GM12878 (cell line): ENCODE results near the gene SLC38A9. TPM values are rescaled to one million over a fixed set of nuclear protein-coding genes. Genes with fewer than 3 reads are reported as not detected.

Experiments
- ATAC-seq: fragments of 200-7000 bp; cut with Tn5 transposase; 3 replicates; pipeline ENCODE4 v1.9.1; 2020; ENCODE audit warnings: mild to moderate bottlenecking, moderate library complexity
- BruUV-seq: library from RNA; stranded (reverse); fragments of 400-500 nt; replicated peaks from 2 replicates; lab custom pipeline; 2021; lab: Mats Ljungman, UMichigan
- CTCF ChIA-PET: fragments of 300-600 bp; sonication (Branson Sonifier 250); formaldehyde crosslinking; extraction: SDS; loops from one replicate; lab custom pipeline; 2021; ENCODE audit warnings: inconsistent platforms; lab: Yijun Ruan, JAX
- POLR2A ChIA-PET: fragments of 350-600 bp; formaldehyde crosslinking; extraction: SDS; loops from one replicate; lab custom pipeline; 2021; ENCODE audit warnings: inconsistent platforms; lab: Charles Lee
- RAD21 ChIA-PET: fragments of 300-600 bp; sonication (Branson Sonifier 250); formaldehyde crosslinking; loops from one replicate; lab custom pipeline; 2023; ENCODE audit warnings: antibody characterized with exemption; ENCODE audit not compliant: unreplicated experiment; lab: Charles Lee
- SMC1A ChIA-PET: fragments of 300-600 bp; sonication (Branson Sonifier 250); formaldehyde crosslinking; loops from one replicate; lab custom pipeline; 2023; ENCODE audit not compliant: unreplicated experiment, uncharacterized antibody; lab: Charles Lee
- DNase-seq: peaks from one replicate; pipeline ENCODE4 v3.0.0-alpha.2; 2011; ENCODE audit warnings: low read depth, low spot score
- FAIRE-seq: peaks from 3 replicates; lab custom pipeline; 2011; peaks lifted over from hg19 to GRCh38; lab: Jason Lieb, UNC
- H2AFZ ChIP-seq: 2 replicates; pipeline ENCODE4 v1.6.0; 2011; ENCODE audit warnings: low read depth, low read length, control low read depth; ENCODE audit not compliant: control insufficient read depth
- H3K27ac ChIP-seq: 2 replicates; pipeline ENCODE4 v1.5.1; 2011; ENCODE audit warnings: control low read depth; ENCODE audit not compliant: control insufficient read depth, insufficient read depth
- H3K27me3 ChIP-seq, 2 experiments: replicated peaks in 1 of 2; 2 replicates each; pipeline versions ENCODE4 v1.6.0 to v1.6.1; 2011; ENCODE audit warnings: low read length in 1 of 2; ENCODE audit not compliant: control insufficient read depth in 2 of 2, insufficient read depth in 2 of 2
- H3K36me3 ChIP-seq, 2 experiments: 2 replicates each; pipeline ENCODE4 v1.5.1; 2011; ENCODE audit warnings: low read length in 1 of 2; ENCODE audit not compliant: control insufficient read depth in 2 of 2, insufficient read depth in 2 of 2
- H3K4me1 ChIP-seq: 2 replicates; pipeline ENCODE4 v1.6.1; 2011; ENCODE audit warnings: mild to moderate bottlenecking, low read length, moderate library complexity, mixed read lengths; ENCODE audit not compliant: control insufficient read depth, insufficient read depth
- H3K4me2 ChIP-seq: 2 replicates; pipeline ENCODE4 v1.6.0; 2011; ENCODE audit warnings: control low read depth; ENCODE audit not compliant: control insufficient read depth, insufficient read depth
- H3K4me3 ChIP-seq: fragments of 200-600 bp; sonication (generic); 2 replicates; pipeline ENCODE4 v1.5.1; 2016
- H3K79me2 ChIP-seq: 2 replicates; pipeline ENCODE4 v1.6.0; 2011; ENCODE audit warnings: low read length; ENCODE audit not compliant: control insufficient read depth, insufficient read depth
- H3K9ac ChIP-seq: 2 replicates; pipeline ENCODE4 v1.8.0; 2011; ENCODE audit warnings: low read length, control low read depth, mixed read lengths; ENCODE audit not compliant: control insufficient read depth, insufficient read depth
- H3K9me3 ChIP-seq: replicated peaks from 3 replicates; pipeline ENCODE4 v1.5.1; 2011; ENCODE audit warnings: mild to moderate bottlenecking, low read length; ENCODE audit not compliant: control insufficient read depth, insufficient read depth
- H4K20me1 ChIP-seq: 2 replicates; pipeline ENCODE4 v1.6.0; 2011; ENCODE audit not compliant: control insufficient read depth, insufficient read depth
- MYB ChIP-seq: fragments of 150-350 bp; IDR thresholded peaks from 2 replicates; pipeline ENCODE4 v1.6.1; 2014; ENCODE audit warnings: mild to moderate bottlenecking, low read depth, low read length, borderline replicate concordance
- NRF1 ChIP-seq: conservative IDR thresholded peaks from 2 replicates; pipeline ENCODE4 v1.6.1; 2011; ENCODE audit warnings: mild to moderate bottlenecking, low read depth, low read length, improper control_type of control experiment
- REST ChIP-seq: IDR thresholded peaks from 2 replicates; pipeline ENCODE4 v1.6.1; 2012; ENCODE audit warnings: mild to moderate bottlenecking, low read depth, low read length
- USF2 ChIP-seq: IDR thresholded peaks from 2 replicates; pipeline ENCODE4 v1.6.1; 2011; ENCODE audit warnings: low read depth, low read length, improper control_type of control experiment, borderline replicate concordance
- WGBS: methylation state at CpG from one replicate; pipeline ENCODE4 v1.1.6; 2016; ENCODE audit warnings: low lambda C conversion rate; ENCODE audit not compliant: insufficient replicate concordance, insufficient coverage; ENCODE audit errors: missing lambda C conversion rate; 5-methylcytosine and 5-hydroxymethylcytosine counted together
- in situ Hi-C: fragments of 300-500 bp; cut with MboI; formaldehyde crosslinking; loops from 9 replicates; pipeline ENCODE4 v1.14.3; 2018; ENCODE audit warnings: mixed read lengths
- intact Hi-C: fragments of 100-400 bp; cut with micrococcal nuclease; formaldehyde crosslinking; loops from one replicate; pipeline ENCODE4 v1.14.2; 2022; ENCODE audit not compliant: unreplicated experiment
- polyA plus RNA-seq, 11 experiments: library from polyadenylated mRNA; depleted of rRNA in 4 of 11; unstranded in 6 of 11; stranded (reverse) in 5 of 11; fragments of >200 nt; fragmentation: Nextera tagmentation in 4 of 11; fragmentation: Illumina TruSeq in 1 of 11; extraction: Ambion mirVana in 4 of 11; extraction: Trizol in 1 of 11; gene quantifications; 1 replicate in 1 of 11; 2 replicates in 10 of 11; pipeline versions ENCODE4 v1.2.1 to v1.2.3, GENCODE V29; 2011 to 2016; ENCODE audit warnings: inconsistent platforms in 2 of 11, missing spikeins in 2 of 11, low read depth in 1 of 11
- total RNA-seq, 4 experiments: library from RNA; depleted of rRNA in 3 of 4; stranded (reverse); fragments of >200 nt in 3 of 4; fragmentation: Illumina TruSeq in 1 of 4; extraction: Trizol in 1 of 4; gene quantifications; 2 replicates each; pipeline versions ENCODE4 v1.2.1 to v1.2.3, GENCODE V29; 2013 to 2021

Gene SLC38A9
- total and polyA plus RNA-seq, 10 of the 15 experiments (the other 5 are each of a cell fraction or from before 2014, with no cell fraction given) = 8.5 to 35.1 (median 23.0) TPM

GRCh38 chr5:55633574-55634208, 78.4 kb downstream of the SLC38A9 start:
- no peaks in the 10 kb centered on the region for H4K20me1 ChIP-seq
- H3K4me2 ChIP-seq = no peak overlapping the region
- ChIA-PET CTCF (no interaction called here), POLR2A (interaction anchor here (0.5 kb wide), 1 partner anchor 637 kb away, joined by 3 read pairs; no protein-coding TSS in a partner anchor), SMC1A (interaction anchor here (0.7 kb wide), 1 partner anchor 36 kb away, joined by 3 read pairs; no protein-coding TSS in a partner anchor), RAD21 (no interaction called here)
- intact Hi-C loops = no loop called here
- H3K9ac ChIP-seq = no peak overlapping the region
- H3K4me1 ChIP-seq = peaks cover 7% of the 10 kb centered on the region; the same call in 1 of the 2 replicates
- no peak for DNase-seq
- TF ChIP-seq REST = no peak
- TF ChIP-seq MYB = no peak
- TF ChIP-seq USF2 = no peak
- TF ChIP-seq NRF1 = no peak
- ATAC-seq = no peak
- no peak for FAIRE-seq
- H3K4me3 ChIP-seq = no peak overlapping the region
- H3K9me3 ChIP-seq = no peaks in the 10 kb centered on the region
- no TSS peak for BruUV-seq
- in situ Hi-C loops = no loop called here
- H3K36me3 ChIP-seq = peaks cover 0 to 4% of the 10 kb centered on the region in 2 experiments; a peak in 1 of 4 replicates
- H2AFZ ChIP-seq = no peak overlapping the region
- no peak overlapping the region for H3K27ac ChIP-seq
- no peaks in the 10 kb centered on the region for H3K79me2 ChIP-seq
- H3K27me3 ChIP-seq = no peaks in the 10 kb centered on the region
- WGBS = 93% methylated on average over 4 of the region's 4 CpGs
